GM10266 (cell line): Measurements from ENCODE around the gene DNAJB4.
A peak's percentile ranks its signal among the peaks of the same experiment; 100 is the strongest.

Experiments used
- DNase-seq: peaks from one replicate; pipeline ENCODE4 v3.0.0; 2012; ENCODE audit errors: extremely low spot score
- TF ChIP-seq, protein P1 (sequence below): IDR thresholded peaks from 2 replicates; pipeline ENCODE4 v1.5.1; 2012; ENCODE audit warnings: mild to moderate bottlenecking, low read depth; ENCODE audit not compliant: control insufficient read depth, insufficient read depth; ENCODE audit errors: missing control alignments

The DNAJB4 gene

DNA sequence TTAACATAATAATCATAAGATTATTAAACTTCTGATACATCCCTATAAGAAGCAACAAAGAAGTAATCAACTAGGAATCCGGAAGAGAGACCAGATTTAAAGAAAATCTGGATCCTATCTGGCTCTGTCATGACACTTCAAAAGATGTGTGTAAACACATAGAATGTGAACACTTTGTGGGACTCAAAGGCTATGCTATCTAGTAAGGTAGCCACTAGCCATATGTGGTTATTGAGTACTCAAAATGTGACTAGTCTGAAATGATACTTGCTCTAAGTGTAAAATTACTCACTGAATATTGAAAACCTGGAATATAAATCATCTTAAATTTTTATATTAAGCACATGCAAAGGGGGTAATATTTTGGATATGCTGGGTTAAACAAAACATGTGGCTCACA is 34.5 kb upstream of the DNAJB4 start:
- DNase-seq: no peak
- TF ChIP-seq, protein P1, sequence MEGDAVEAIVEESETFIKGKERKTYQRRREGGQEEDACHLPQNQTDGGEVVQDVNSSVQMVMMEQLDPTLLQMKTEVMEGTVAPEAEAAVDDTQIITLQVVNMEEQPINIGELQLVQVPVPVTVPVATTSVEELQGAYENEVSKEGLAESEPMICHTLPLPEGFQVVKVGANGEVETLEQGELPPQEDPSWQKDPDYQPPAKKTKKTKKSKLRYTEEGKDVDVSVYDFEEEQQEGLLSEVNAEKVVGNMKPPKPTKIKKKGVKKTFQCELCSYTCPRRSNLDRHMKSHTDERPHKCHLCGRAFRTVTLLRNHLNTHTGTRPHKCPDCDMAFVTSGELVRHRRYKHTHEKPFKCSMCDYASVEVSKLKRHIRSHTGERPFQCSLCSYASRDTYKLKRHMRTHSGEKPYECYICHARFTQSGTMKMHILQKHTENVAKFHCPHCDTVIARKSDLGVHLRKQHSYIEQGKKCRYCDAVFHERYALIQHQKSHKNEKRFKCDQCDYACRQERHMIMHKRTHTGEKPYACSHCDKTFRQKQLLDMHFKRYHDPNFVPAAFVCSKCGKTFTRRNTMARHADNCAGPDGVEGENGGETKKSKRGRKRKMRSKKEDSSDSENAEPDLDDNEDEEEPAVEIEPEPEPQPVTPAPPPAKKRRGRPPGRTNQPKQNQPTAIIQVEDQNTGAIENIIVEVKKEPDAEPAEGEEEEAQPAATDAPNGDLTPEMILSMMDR: no peak

DNA sequence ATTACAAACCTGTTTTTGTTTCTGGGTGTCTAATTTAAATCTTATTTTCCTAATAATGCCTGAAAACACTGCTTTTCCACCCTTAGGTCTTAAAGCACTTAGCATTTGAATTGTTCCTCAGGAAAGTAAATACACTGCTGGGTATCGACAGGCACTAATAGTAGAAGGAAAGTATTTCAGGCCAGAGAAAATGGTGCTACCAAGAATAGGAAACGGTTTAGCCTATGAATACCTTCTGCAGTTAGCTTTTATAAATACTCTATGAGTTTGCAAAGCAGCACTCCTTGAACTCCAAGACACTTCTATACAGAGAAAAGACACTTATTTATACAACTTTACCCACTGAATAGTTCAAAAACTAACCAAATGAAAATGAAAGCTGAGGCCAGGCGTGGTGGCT is 32.7 kb upstream of the DNAJB4 start:
- no peak for DNase-seq
- TF ChIP-seq, protein P1: no peak

DNA sequence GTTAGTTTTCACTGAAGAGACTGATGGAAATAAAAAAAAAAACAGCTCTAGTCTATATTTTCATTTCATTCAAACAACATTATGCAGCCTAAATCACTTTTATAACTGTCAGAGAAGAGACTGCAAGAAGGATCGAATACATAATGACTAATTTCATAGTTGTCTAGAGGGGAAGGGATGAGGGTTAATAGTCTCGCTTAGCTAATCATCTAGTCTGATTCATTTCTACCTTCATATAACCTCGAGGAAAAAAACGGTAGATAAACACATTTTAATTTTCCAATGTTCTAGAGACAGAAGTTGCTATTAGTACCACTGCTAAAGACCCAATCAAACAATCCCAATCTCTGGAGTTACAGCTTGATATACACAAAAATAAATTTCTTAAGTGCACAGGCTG is 29.4 kb upstream of the DNAJB4 start:
- TF ChIP-seq, protein P1: no peak
- no peak for DNase-seq

DNA sequence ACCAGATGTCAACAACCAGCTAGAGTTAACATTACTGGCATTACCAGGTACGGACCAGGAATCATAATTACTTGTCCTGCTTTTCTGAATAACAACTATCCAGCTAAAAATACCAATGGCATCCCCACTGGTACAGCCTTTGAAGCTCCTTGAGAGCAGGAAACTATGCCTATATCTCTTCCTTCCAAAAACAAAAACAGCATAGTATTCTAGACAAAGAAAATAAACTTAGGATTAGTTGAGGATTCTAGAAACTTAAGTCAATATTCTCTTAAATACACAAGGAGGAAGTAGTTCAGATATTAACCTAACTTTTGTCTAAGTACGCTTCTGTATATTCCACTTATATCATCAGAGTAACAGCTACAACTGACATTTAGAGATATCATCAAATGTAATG is 28.8 kb upstream of the DNAJB4 start:
- TF ChIP-seq, protein P1: no peak
- no peak for DNase-seq

DNA sequence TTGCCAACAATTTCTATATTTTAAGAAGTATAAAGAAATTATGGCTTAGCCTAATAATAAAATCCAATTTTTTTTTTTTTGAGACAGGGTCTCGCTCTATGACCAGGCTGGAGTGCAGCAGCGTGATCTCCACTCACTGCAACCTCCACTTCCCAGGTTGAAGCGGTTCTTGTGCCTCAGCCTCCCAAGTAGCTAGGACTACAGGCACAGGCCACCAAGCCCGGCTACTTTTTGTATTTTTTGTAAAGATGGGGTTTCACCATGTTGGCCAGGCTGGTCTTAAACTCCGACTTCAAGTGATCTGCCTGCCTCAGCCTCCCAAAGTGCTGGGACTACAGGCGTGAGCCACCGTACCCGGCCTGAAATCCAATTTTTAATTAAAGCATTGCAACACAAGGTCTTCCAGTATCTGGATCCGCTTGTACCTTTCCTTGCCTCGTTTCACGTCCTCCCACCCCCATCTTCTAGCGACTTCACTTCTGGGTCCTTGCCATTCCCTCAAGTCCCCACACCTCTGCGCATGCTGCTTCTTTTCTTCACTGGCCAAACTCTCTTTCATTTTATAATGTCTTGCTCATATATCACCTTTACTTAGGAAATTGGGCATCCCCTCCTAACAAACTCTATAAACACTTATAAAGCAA is 28.2 kb upstream of the DNAJB4 start:
- TF ChIP-seq, protein P1: no peak
- DNase-seq: no peak

- DNase-seq: no peak
- TF ChIP-seq, protein P1: no peak
Observed at GRCh38 chr1:77977989-77978292, 26.8 kb upstream of the DNAJB4 start.

DNA sequence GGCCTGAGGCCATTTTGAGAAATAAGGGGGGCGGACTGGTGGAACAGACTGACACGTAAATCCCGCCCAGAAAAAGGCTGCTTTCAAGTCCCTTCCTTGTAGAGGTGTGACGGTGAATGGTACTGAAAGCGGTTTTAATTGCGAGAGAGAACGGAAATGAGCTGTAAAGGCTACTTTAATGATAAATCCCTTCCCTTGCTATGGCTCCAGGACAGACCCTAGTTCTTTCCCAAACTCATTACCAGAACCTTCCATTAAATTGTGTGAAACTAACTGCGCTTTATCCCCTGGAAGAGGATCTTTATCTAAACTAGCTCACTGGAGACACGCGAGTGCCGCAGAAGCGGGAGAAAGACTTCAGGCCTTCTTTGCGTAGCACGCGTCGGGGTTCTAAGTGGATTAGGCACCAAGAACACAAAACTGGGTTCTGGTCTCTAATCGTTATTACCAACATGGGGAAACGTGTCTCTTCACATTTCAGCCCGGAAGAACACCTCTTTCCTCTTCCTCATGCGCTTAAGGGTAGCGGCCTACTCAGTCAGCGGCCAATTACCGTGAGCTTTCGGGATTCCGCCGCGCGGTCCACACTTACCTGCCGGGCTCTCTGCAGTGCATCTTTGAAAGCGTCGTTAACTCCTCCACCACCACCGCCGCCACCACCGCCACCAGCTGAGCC is 26.3 kb upstream of the DNAJB4 start:
- DNase-seq: peak; percentile 73
- TF ChIP-seq, protein P1: no peak
